GM18867 (cell line): Measurements from ENCODE around the gene INPP5D.
"Not testable (repeated sequence)": the region's sequence is repeated elsewhere in the genome, so short reads cannot be mapped to it uniquely, and the experiment has no call there.

ENCODE experiments used
- ATAC-seq: cut with Tn5 transposase; IDR thresholded peaks from one replicate; pipeline ENCODE4 v1.9.1; 2021; ENCODE audit warnings: mild to moderate bottlenecking, moderate library complexity; ENCODE audit not compliant: unreplicated experiment

Gene INPP5D

GRCh38 chr2:233059797-233060500, at the start of gene INPP5D:
Gene INPP5D, plus strand, starts transcription at chr2:233060342. Its CDS starts 137 bp downstream, at chr2:233060479.
- peak; percentile 55 for ATAC-seq

- ATAC-seq, result no peak
These were observed 49.4 kb upstream of the INPP5D start for GRCh38 chr2:233010569-233011267.

GRCh38 chr2:233011268-233011650, 48.9 kb upstream of the INPP5D start:
- no peak for ATAC-seq

- no peak for ATAC-seq
These were observed 48.4 kb upstream of the INPP5D start for GRCh38 chr2:233011702-233012131.

GRCh38 chr2:233012301-233012971, 47.7 kb upstream of the INPP5D start:
- ATAC-seq, result no peak

GRCh38 chr2:233013027-233013461, 47.1 kb upstream of the INPP5D start, which contains the start of gene NGEF:
Gene NGEF, minus strand, starts transcription at chr2:233013256. Its CDS starts 38,366 bp downstream, at chr2:232974890.
- ATAC-seq, result no peak

- no peak for ATAC-seq
These were observed 46.5 kb upstream of the INPP5D start for GRCh38 chr2:233013650-233014049.

GRCh38 chr2:233015019-233015645, 45.0 kb upstream of the INPP5D start:
- ATAC-seq, result no peak

- ATAC-seq, result no peak
These were observed 42.2 kb upstream of the INPP5D start for GRCh38 chr2:233017947-233018346.

- not testable (repeated sequence) for ATAC-seq
These were observed 40.5 kb upstream of the INPP5D start for GRCh38 chr2:233019610-233020009.

GRCh38 chr2:233020454-233020853, 39.7 kb upstream of the INPP5D start:
- no peak for ATAC-seq

- no peak for ATAC-seq
These were observed 38.4 kb upstream of the INPP5D start for GRCh38 chr2:233021771-233022170.

GRCh38 chr2:233022561-233022960, 37.6 kb upstream of the INPP5D start:
- ATAC-seq, result no peak

- ATAC-seq, result no peak
These were observed 37.0 kb upstream of the INPP5D start for GRCh38 chr2:233023007-233023760.

GRCh38 chr2:233023761-233024410, 36.3 kb upstream of the INPP5D start:
- no peak for ATAC-seq

GRCh38 chr2:233025706-233026105, 34.4 kb upstream of the INPP5D start:
- no peak for ATAC-seq

- ATAC-seq, result no peak
These were observed 33.8 kb upstream of the INPP5D start for GRCh38 chr2:233026198-233026813.

GRCh38 chr2:233029321-233029720, 30.8 kb upstream of the INPP5D start:
- ATAC-seq, result no peak
